ENCODE results near the gene DSCAML1.

- TF ChIP-seq CTCF (conservative IDR thresholded peaks at IDR 0.05; ENCODE audit: low read depth, low read length) (no peak), EZH2 (IDR thresholded peaks at IDR 0.05; ENCODE audit: low read length, unreplicated experiment) (no peak), EZH2phosphoT487 (IDR thresholded peaks at IDR 0.05; ENCODE audit: borderline replicate concordance, low read length) (no peak)
Measured at GRCh38 chr11:117467770-117468169, 329.2 kb downstream of the DSCAML1 start.
